Panc1 (cell line): ENCODE data around the gene ANKRD55. TPM values are rescaled to one million over a fixed set of nuclear protein-coding genes. Genes with fewer than 3 reads are reported as not detected.
"Not testable (repeated sequence)": the region's sequence is repeated elsewhere in the genome, so short reads cannot be mapped to it uniquely, and the experiment has no call there.

Experiments used
- ATAC-seq: fragments of 200-7000 bp; cut with Tn5 transposase; 2 replicates; pipeline ENCODE4 v1.9.1; 2020; ENCODE audit warnings: mild to moderate bottlenecking, moderate library complexity
- BruUV-seq: library from RNA; stranded (reverse); fragments of 400-500 nt; replicated peaks from 2 replicates; lab custom pipeline; 2021; lab: Mats Ljungman, UMichigan
- CTCF ChIA-PET: fragments of 300-600 bp; sonication (Branson Sonifier 250); formaldehyde crosslinking; loops from one replicate; lab custom pipeline; 2022; ENCODE audit warnings: antibody characterized with exemption; lab: Charles Lee
- POLR2A ChIA-PET: fragments of 300-600 bp; sonication (Branson Sonifier 250); formaldehyde crosslinking; loops from one replicate; lab custom pipeline; 2022; ENCODE audit warnings: antibody characterized with exemption; lab: Charles Lee
- DNase-seq: peaks from one replicate; pipeline ENCODE4 v3.0.0-alpha.2; 2010; ENCODE audit warnings: low read depth, low spot score
- H3K27ac ChIP-seq: 2 replicates; pipeline ENCODE4 v1.5.1; 2011; ENCODE audit warnings: mild to moderate bottlenecking, low read length, inconsistent platforms
- H3K27me3 ChIP-seq: fragments of 200-500 bp; sonication (Bioruptor generic); 2 replicates; pipeline ENCODE4 v1.6.0; 2014; ENCODE audit warnings: low read length, inconsistent platforms; ENCODE audit not compliant: control insufficient read depth, insufficient read depth
- H3K36me3 ChIP-seq: fragments of 200-500 bp; sonication (Bioruptor generic); 2 replicates; pipeline ENCODE4 v1.5.1; 2014; ENCODE audit warnings: inconsistent platforms, mild to moderate bottlenecking, low read length, moderate library complexity; ENCODE audit not compliant: control insufficient read depth, insufficient read depth
- H3K4me1 ChIP-seq: 2 replicates; pipeline ENCODE4 v1.5.1; 2011; ENCODE audit warnings: inconsistent platforms, mild to moderate bottlenecking, low read length, moderate library complexity; ENCODE audit not compliant: control insufficient read depth, insufficient read depth
- H3K4me3 ChIP-seq, 2 experiments: 2 replicates each; pipeline ENCODE4 v1.5.1; 2011 to 2012; ENCODE audit warnings: low read depth in 2 of 2, low read length in 2 of 2, mild to moderate bottlenecking in 2 of 2, inconsistent platforms in 1 of 2, moderate library complexity in 1 of 2
- H3K9me3 ChIP-seq: fragments of 200-500 bp; sonication (Bioruptor generic); 2 replicates; pipeline ENCODE4 v1.5.1; 2014; ENCODE audit warnings: low read depth, mild to moderate bottlenecking, inconsistent platforms, low read length, moderate library complexity; ENCODE audit not compliant: control insufficient read depth, insufficient read depth
- POLR2AphosphoS5 ChIP-seq: IDR thresholded peaks from 2 replicates; pipeline ENCODE4 v1.6.1; 2012; ENCODE audit warnings: mild to moderate bottlenecking, low read depth, low read length, moderate library complexity
- REST ChIP-seq, 2 experiments: IDR thresholded peaks; 2 replicates each; pipeline ENCODE4 v1.6.1; 2011 to 2012; ENCODE audit warnings: low read depth in 2 of 2, control low read depth in 1 of 2, low read length in 1 of 2, mild to moderate bottlenecking in 1 of 2, moderate library complexity in 1 of 2; ENCODE audit not compliant: insufficient read depth in 1 of 2
- SIN3A ChIP-seq: IDR thresholded peaks from 2 replicates; pipeline ENCODE4 v1.6.1; 2012; ENCODE audit warnings: low read depth, mild to moderate bottlenecking, low read length, moderate library complexity, borderline replicate concordance; ENCODE audit not compliant: insufficient read depth
- TCF7L2 ChIP-seq: IDR thresholded peaks from 2 replicates; pipeline ENCODE4 v1.6.1; 2011; ENCODE audit warnings: mild to moderate bottlenecking, low read depth, low read length, inconsistent platforms
- in situ Hi-C: cut with HindIII; loops from 2 replicates; pipeline ENCODE4 v1.10.0; 2016; ENCODE audit warnings: low sequenced_read_pairs, low pct_unique_long_range_greater_than_20kb
- intact Hi-C: fragments of 100-400 bp; cut with micrococcal nuclease; formaldehyde crosslinking; loops from one replicate; pipeline ENCODE4 v1.10.0; 2022; ENCODE audit not compliant: unreplicated experiment
- total RNA-seq: library from RNA; stranded (reverse); gene quantifications from one replicate; pipeline ENCODE4 v1.2.1, GENCODE V29; 2021; ENCODE audit not compliant: unreplicated experiment
- TF ChIP-seq, protein P1 (sequence below): fragments of 450-650 bp; IDR thresholded peaks from 2 replicates; pipeline ENCODE4 v1.5.1; 2017; ENCODE audit warnings: mild to moderate bottlenecking

Gene ANKRD55
- total RNA-seq, 1 experiment from 2014 or later = not detected

GRCh38 chr5:56105511-56106291, 127.4 kb downstream of the ANKRD55 start:
- BruUV-seq = no TSS peak
- no peak for ATAC-seq
- in situ Hi-C loops (no loop called here), intact Hi-C loops (no loop called here)
- ChIA-PET CTCF (no interaction called here), POLR2A (interaction anchor here (0.6 kb wide), 1 partner anchor 81 kb away, joined by 7 read pairs; no protein-coding TSS in a partner anchor)
- H3K27ac ChIP-seq = no peak overlapping the region
- no peak overlapping the region for H3K4me3 ChIP-seq
- no peaks in the 10 kb centered on the region for H3K36me3 ChIP-seq
- no peaks in the 10 kb centered on the region for H3K4me1 ChIP-seq
- no peak for DNase-seq
- no peak for TF ChIP-seq SIN3A
- TF ChIP-seq, protein P1, sequence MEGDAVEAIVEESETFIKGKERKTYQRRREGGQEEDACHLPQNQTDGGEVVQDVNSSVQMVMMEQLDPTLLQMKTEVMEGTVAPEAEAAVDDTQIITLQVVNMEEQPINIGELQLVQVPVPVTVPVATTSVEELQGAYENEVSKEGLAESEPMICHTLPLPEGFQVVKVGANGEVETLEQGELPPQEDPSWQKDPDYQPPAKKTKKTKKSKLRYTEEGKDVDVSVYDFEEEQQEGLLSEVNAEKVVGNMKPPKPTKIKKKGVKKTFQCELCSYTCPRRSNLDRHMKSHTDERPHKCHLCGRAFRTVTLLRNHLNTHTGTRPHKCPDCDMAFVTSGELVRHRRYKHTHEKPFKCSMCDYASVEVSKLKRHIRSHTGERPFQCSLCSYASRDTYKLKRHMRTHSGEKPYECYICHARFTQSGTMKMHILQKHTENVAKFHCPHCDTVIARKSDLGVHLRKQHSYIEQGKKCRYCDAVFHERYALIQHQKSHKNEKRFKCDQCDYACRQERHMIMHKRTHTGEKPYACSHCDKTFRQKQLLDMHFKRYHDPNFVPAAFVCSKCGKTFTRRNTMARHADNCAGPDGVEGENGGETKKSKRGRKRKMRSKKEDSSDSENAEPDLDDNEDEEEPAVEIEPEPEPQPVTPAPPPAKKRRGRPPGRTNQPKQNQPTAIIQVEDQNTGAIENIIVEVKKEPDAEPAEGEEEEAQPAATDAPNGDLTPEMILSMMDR = no peak
- no peak for TF ChIP-seq REST (IDR thresholded peaks at IDR 0.05; ENCODE audit: insufficient read depth in 1 of 2, low read depth in 2 of 2, low read length in 1 of 2)
- TF ChIP-seq TCF7L2 = no peak
- no peak for TF ChIP-seq POLR2AphosphoS5
- no peaks in the 10 kb centered on the region for H3K27me3 ChIP-seq
- H3K9me3 ChIP-seq = no peaks in the 10 kb centered on the region

- Histone ChIP-seq H3K9me3 (no peaks in the 10 kb centered on the region), H3K36me3 (no peaks in the 10 kb centered on the region), H3K4me3 (no peak overlapping the region), H3K27me3 (no peaks in the 10 kb centered on the region), H3K4me1 (peaks cover 4% of the 10 kb centered on the region), H3K27ac (no peak overlapping the region)
- ChIA-PET CTCF (no interaction called here), POLR2A (no interaction called here)
- DNase-seq = no peak
- no peak for TF ChIP-seq POLR2AphosphoS5
- TF ChIP-seq SIN3A = no peak
- no peak for TF ChIP-seq REST (IDR thresholded peaks at IDR 0.05; ENCODE audit: insufficient read depth in 1 of 2, low read depth in 2 of 2, low read length in 1 of 2)
- TF ChIP-seq, protein P1 = no peak
- no peak for TF ChIP-seq TCF7L2
- no TSS peak for BruUV-seq
- in situ Hi-C loops (no loop called here), intact Hi-C loops (no loop called here)
- no peak for ATAC-seq
These were observed 130.2 kb downstream of the ANKRD55 start for GRCh38 chr5:56102889-56103288.

- DNase-seq, H3K27me3 ChIP-seq, H3K4me3 ChIP-seq, POLR2A ChIA-PET, in situ Hi-C loops, H3K36me3 ChIP-seq, BruUV-seq, H3K27ac ChIP-seq, H3K9me3 ChIP-seq, ATAC-seq, H3K4me1 ChIP-seq, intact Hi-C loops: not testable (repeated sequence)
- CTCF ChIA-PET = interaction anchor here (0.6 kb wide), 1 partner anchor 63 kb away, joined by 3 read pairs; no protein-coding TSS in a partner anchor
These were observed 130.9 kb downstream of the ANKRD55 start for GRCh38 chr5:56102207-56102606.
